ENCODE data around the gene FASN.

DNA sequence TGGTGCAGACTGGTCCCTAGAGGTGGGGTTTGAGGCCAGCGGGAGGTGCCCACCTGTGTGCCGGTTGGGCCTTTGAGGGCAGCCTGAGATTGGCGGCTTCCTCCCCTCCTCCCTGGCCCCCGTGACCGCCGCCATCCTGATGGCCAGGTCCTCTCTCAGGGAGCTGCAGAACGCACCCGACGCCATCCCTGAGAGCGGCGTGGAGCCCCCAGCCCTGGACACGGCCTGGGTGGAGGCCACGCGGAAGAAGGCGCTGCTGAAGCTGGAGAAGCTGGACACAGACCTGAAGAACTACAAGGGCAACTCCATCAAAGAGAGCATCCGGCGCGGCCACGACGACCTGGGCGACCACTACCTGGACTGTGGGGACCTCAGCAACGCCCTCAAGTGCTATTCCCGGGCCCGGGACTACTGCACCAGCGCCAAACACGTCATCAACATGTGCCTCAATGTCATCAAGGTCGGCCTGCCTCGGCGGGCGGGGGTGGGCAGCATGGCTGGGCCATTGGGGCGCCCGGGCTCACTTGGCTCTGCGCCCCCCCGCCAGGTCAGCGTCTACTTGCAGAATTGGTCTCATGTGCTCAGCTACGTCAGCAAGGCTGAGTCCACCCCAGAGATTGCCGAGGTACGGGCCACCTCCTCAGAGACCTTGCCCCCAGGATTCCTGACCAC, 43.5 kb downstream of the FASN start:
- TF ChIP-seq, protein P1, sequence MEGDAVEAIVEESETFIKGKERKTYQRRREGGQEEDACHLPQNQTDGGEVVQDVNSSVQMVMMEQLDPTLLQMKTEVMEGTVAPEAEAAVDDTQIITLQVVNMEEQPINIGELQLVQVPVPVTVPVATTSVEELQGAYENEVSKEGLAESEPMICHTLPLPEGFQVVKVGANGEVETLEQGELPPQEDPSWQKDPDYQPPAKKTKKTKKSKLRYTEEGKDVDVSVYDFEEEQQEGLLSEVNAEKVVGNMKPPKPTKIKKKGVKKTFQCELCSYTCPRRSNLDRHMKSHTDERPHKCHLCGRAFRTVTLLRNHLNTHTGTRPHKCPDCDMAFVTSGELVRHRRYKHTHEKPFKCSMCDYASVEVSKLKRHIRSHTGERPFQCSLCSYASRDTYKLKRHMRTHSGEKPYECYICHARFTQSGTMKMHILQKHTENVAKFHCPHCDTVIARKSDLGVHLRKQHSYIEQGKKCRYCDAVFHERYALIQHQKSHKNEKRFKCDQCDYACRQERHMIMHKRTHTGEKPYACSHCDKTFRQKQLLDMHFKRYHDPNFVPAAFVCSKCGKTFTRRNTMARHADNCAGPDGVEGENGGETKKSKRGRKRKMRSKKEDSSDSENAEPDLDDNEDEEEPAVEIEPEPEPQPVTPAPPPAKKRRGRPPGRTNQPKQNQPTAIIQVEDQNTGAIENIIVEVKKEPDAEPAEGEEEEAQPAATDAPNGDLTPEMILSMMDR (IDR thresholded peaks at IDR 0.05) = no peak
- no peak for TF ChIP-seq POLR2A (IDR thresholded peaks at IDR 0.05)

All from right lobe of liver (tissue), 4 donors.